SK-N-SH (cell line): ENCODE data around the gene IWS1. TPM values are rescaled to one million over a fixed set of nuclear protein-coding genes. Genes with fewer than 3 reads are reported as not detected.

Experiments used
- CTCF ChIA-PET: fragments of 300-600, 350-600 bp; formaldehyde crosslinking; extraction: SDS; loops from one replicate; lab custom pipeline; 2021; lab: Yijun Ruan, JAX
- POLR2A ChIA-PET: fragments of 350-600 bp; sonication (Branson Sonifier 250); formaldehyde crosslinking; extraction: SDS; loops from one replicate; lab custom pipeline; 2020; ENCODE audit warnings: antibody characterized with exemption, inconsistent platforms; lab: Yijun Ruan, JAX
- DNase-seq: peaks from one replicate; pipeline ENCODE4 v3.0.0; 2012
- H2AFZ ChIP-seq: fragments of 200-600 bp; sonication (generic); 2 replicates; pipeline ENCODE4 v1.8.1; 2016; ENCODE audit warnings: antibody characterized with exemption, mild to moderate bottlenecking, low read depth
- H3F3A ChIP-seq: fragments of 200-600 bp; sonication (generic); replicated peaks from 2 replicates; pipeline ENCODE3; 2016; ENCODE audit warnings: antibody characterized with exemption, mild to moderate bottlenecking; ENCODE audit not compliant: insufficient read depth
- H3K27ac ChIP-seq, 2 experiments: fragments of 200-500 bp in 1 of 2; fragments of 200-600 bp in 1 of 2; sonication (Bioruptor generic) in 1 of 2; sonication (generic), shearing (Covaris generic) in 1 of 2; 2 replicates each; pipeline versions ENCODE4 v1.5.1 to v1.6.1; 2014 to 2016; ENCODE audit warnings: low read depth in 2 of 2, inconsistent platforms in 1 of 2, low read length in 1 of 2, mild to moderate bottlenecking in 1 of 2, mixed read lengths in 1 of 2
- H3K27me3 ChIP-seq: fragments of 200-600 bp; sonication (generic), shearing (Covaris generic); 2 replicates; pipeline ENCODE4 v1.6.1; 2016; ENCODE audit warnings: mixed run types; ENCODE audit not compliant: insufficient read depth
- H3K36me3 ChIP-seq, 2 experiments: fragments of 200-500 bp in 1 of 2; fragments of 200-600 bp in 1 of 2; sonication (Bioruptor generic) in 1 of 2; sonication (generic) in 1 of 2; replicated peaks in 1 of 2; 2 replicates each; pipeline versions ENCODE3 to v1.5.1; 2014 to 2016; ENCODE audit warnings: low read length in 1 of 2, mild to moderate bottlenecking in 1 of 2; ENCODE audit not compliant: insufficient read depth in 2 of 2, control insufficient read depth in 1 of 2
- H3K4me1 ChIP-seq, 2 experiments: fragments of 200-500 bp in 1 of 2; fragments of 200-600 bp in 1 of 2; sonication (Bioruptor generic) in 1 of 2; sonication (generic), shearing (Covaris generic) in 1 of 2; 2 replicates each; pipeline versions ENCODE4 v1.5.1 to v1.6.1; 2014 to 2016; ENCODE audit warnings: low read depth in 1 of 2, low read length in 1 of 2, mixed run types in 1 of 2; ENCODE audit not compliant: insufficient read depth in 2 of 2, control insufficient read depth in 1 of 2
- H3K4me2 ChIP-seq: fragments of 200-600 bp; sonication (generic), shearing (Covaris generic); 2 replicates; pipeline ENCODE4 v1.6.1; 2017; ENCODE audit warnings: mixed run types
- H3K4me3 ChIP-seq, 2 experiments: fragments of 200-500 bp in 1 of 2; fragments of 200-600 bp in 1 of 2; sonication (Bioruptor generic) in 1 of 2; sonication (generic), shearing (Covaris generic) in 1 of 2; 2 replicates each; pipeline versions ENCODE4 v1.5.1 to v1.8.1; 2014 to 2016; ENCODE audit warnings: low read depth in 2 of 2, inconsistent platforms in 1 of 2, low read length in 1 of 2, mild to moderate bottlenecking in 1 of 2, mixed read lengths in 1 of 2, moderate library complexity in 1 of 2
- H3K79me2 ChIP-seq: fragments of 200-600 bp; sonication (generic); 2 replicates; pipeline ENCODE4 v1.8.1; 2017; ENCODE audit warnings: mild to moderate bottlenecking; ENCODE audit not compliant: insufficient read depth
- H3K9ac ChIP-seq: fragments of 200-600 bp; sonication (generic); 2 replicates; pipeline ENCODE4 v1.6.1; 2017; ENCODE audit warnings: mixed run types
- H3K9me2 ChIP-seq: fragments of 200-600 bp; sonication (generic); 2 replicates; pipeline ENCODE4 v1.6.1; 2017; ENCODE audit warnings: mixed run types
- H3K9me3 ChIP-seq: fragments of 200-600 bp; sonication (generic); 2 replicates; pipeline ENCODE4 v1.6.1; 2017; ENCODE audit warnings: mixed run types, mild to moderate bottlenecking, moderate library complexity
- H4K20me1 ChIP-seq: fragments of 200-600 bp; sonication (generic); 2 replicates; pipeline ENCODE4 v1.6.1; 2017; ENCODE audit warnings: mild to moderate bottlenecking, mixed run types; ENCODE audit not compliant: insufficient read depth
- ELF1 ChIP-seq: IDR thresholded peaks from 2 replicates; pipeline ENCODE4 v1.4.0; 2012
- FOSL2 ChIP-seq: IDR thresholded peaks from 2 replicates; pipeline ENCODE4 v1.4.0; 2012; ENCODE audit warnings: low read depth, mild to moderate bottlenecking, moderate library complexity, borderline replicate concordance
- FOXJ3 ChIP-seq: sonication (generic); formaldehyde crosslinking; IDR thresholded peaks from 2 replicates; pipeline ENCODE4 v1.5.1; 2020; ENCODE audit warnings: mild to moderate bottlenecking, missing genetic modification reagents
- FOXM1 ChIP-seq: IDR thresholded peaks from 2 replicates; pipeline ENCODE4 v1.4.0; 2012; ENCODE audit warnings: low read depth, mild to moderate bottlenecking
- GABPA ChIP-seq: IDR thresholded peaks from 2 replicates; pipeline ENCODE4 v1.4.0; 2012; ENCODE audit warnings: low read depth, mild to moderate bottlenecking
- MEF2A ChIP-seq: IDR thresholded peaks from 2 replicates; pipeline ENCODE4 v1.4.0; 2012; ENCODE audit warnings: low read depth, borderline replicate concordance
- PBX3 ChIP-seq: IDR thresholded peaks from 2 replicates; pipeline ENCODE4; 2012
- POLR2AphosphoS5 ChIP-seq: IDR thresholded peaks from 2 replicates; pipeline ENCODE4 v1.6.1; 2012; ENCODE audit warnings: low read depth, low read length
- RXRA ChIP-seq: IDR thresholded peaks from 2 replicates; pipeline ENCODE4 v1.4.0; 2012; ENCODE audit warnings: low read depth, mild to moderate bottlenecking, borderline replicate concordance
- SIN3A ChIP-seq: IDR thresholded peaks from 2 replicates; pipeline ENCODE4 v1.6.1; 2012; ENCODE audit warnings: low read depth, mild to moderate bottlenecking, low read length, moderate library complexity, borderline replicate concordance
- SMC3 ChIP-seq: IDR thresholded peaks from 2 replicates; pipeline ENCODE4 v1.6.1; 2012; ENCODE audit warnings: low read depth, low read length, improper control_type of control experiment
- TAF1 ChIP-seq: IDR thresholded peaks from 2 replicates; pipeline ENCODE4 v1.6.1; 2012; ENCODE audit warnings: low read depth, mild to moderate bottlenecking, low read length, moderate library complexity, borderline replicate concordance
- TCF12 ChIP-seq: IDR thresholded peaks from 2 replicates; pipeline ENCODE4 v1.4.0; 2012
- TEAD4 ChIP-seq: IDR thresholded peaks from 2 replicates; pipeline ENCODE4 v1.4.0; 2012; ENCODE audit warnings: mild to moderate bottlenecking, borderline replicate concordance; ENCODE audit not compliant: insufficient read depth
- USF1 ChIP-seq: IDR thresholded peaks from 2 replicates; pipeline ENCODE4 v1.4.0; 2012; ENCODE audit warnings: low read depth, borderline replicate concordance
- YY1 ChIP-seq: IDR thresholded peaks from 2 replicates; pipeline ENCODE4 v1.4.0; 2012; ENCODE audit warnings: low read depth, mild to moderate bottlenecking
- WGBS: methylation state at CpG from one replicate; pipeline ENCODE4 v1.1.6; 2017; ENCODE audit warnings: low lambda C conversion rate; 5-methylcytosine and 5-hydroxymethylcytosine counted together
- polyA plus RNA-seq, 3 experiments: library from polyadenylated mRNA; depleted of rRNA; stranded (reverse); fragments of >200 nt; gene quantifications; 2 replicates each; pipeline ENCODE4 v1.2.3, GENCODE V29; 2012
- TF ChIP-seq, protein P1 (sequence below): fragments of 150-350 bp; IDR thresholded peaks from 2 replicates; pipeline ENCODE4 v1.6.1; 2016; ENCODE audit warnings: mild to moderate bottlenecking, low read depth, low read length
- TF ChIP-seq, protein P2 (sequence below): IDR thresholded peaks from 2 replicates; pipeline ENCODE4 v1.6.1; 2012; ENCODE audit warnings: mild to moderate bottlenecking, low read depth, low read length, moderate library complexity

The IWS1 gene
- polyA plus RNA-seq, 1 of the 3 experiments (the other 2 are of a cell fraction) = 24.6 TPM

DNA sequence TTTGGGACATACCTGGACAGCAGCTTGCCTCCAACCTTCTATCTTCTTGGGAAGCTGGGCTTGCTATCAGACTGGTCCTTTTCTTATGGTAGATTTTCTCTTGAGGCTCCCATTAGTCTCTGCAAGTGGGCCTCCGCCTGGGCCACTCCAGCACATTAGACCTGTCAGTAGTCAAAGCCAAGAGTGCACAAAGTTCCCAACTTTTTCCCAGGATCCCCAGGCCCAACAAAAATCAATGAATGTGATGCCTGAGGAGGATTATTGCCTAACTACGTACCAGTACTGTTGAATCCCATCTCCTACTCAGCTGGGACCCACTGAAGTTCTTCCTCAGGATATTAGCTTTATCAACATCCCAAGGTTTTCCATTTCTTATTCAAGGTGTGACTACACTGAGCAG is 56.3 kb downstream of the IWS1 start:
- WGBS = 86% methylated on average over 2 of the region's 2 CpGs
- Histone ChIP-seq H3K79me2 (no peaks in the 10 kb centered on the region), H3K36me3 (no peaks in the 10 kb centered on the region), H3K9ac (no peak overlapping the region), H4K20me1 (no peaks in the 10 kb centered on the region), H3K4me3 (no peak overlapping the region), H3K9me3 (0 out of 2 replicates have a peak, but pooled peaks cover under 1% of the 10 kb centered on the region), H3K27ac (no peak overlapping the region), H3K9me2 (no peaks in the 10 kb centered on the region), H3K4me1 (no peaks in the 10 kb centered on the region), H3F3A (no peaks in the 10 kb centered on the region), H3K4me2 (no peak overlapping the region), H2AFZ (no peak overlapping the region), H3K27me3 (no peaks in the 10 kb centered on the region)
- TF ChIP-seq MEF2A (no peak), ELF1 (no peak), TEAD4 (no peak), SMC3 (no peak), YY1 (no peak), TCF12 (no peak), FOXJ3 (CRISPR knock-in tag) (no peak)
- TF ChIP-seq, protein P1, sequence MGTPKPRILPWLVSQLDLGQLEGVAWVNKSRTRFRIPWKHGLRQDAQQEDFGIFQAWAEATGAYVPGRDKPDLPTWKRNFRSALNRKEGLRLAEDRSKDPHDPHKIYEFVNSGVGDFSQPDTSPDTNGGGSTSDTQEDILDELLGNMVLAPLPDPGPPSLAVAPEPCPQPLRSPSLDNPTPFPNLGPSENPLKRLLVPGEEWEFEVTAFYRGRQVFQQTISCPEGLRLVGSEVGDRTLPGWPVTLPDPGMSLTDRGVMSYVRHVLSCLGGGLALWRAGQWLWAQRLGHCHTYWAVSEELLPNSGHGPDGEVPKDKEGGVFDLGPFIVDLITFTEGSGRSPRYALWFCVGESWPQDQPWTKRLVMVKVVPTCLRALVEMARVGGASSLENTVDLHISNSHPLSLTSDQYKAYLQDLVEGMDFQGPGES = no peak
- POLR2A ChIA-PET = no interaction called here
- DNase-seq = no peak
- CTCF ChIA-PET = interaction anchor here (1.7 to 4.9 kb wide), 3 partner anchors 9 to 272 kb away, joined by 3 to 30 read pairs (median 12); no protein-coding TSS in a partner anchor

GRCh38 chr2:127469051-127469450 is 57.2 kb downstream of the IWS1 start:
- H3K4me3 ChIP-seq = no peak overlapping the region
- H3K9me2 ChIP-seq = no peaks in the 10 kb centered on the region
- H3K9me3 ChIP-seq = no peaks in the 10 kb centered on the region
- no peaks in the 10 kb centered on the region for H4K20me1 ChIP-seq
- no peak overlapping the region for H2AFZ ChIP-seq
- H3K27me3 ChIP-seq = no peaks in the 10 kb centered on the region
- no peaks in the 10 kb centered on the region for H3K4me1 ChIP-seq
- 81% methylated on average over 8 of the region's 8 CpGs for WGBS
- no peak overlapping the region for H3K9ac ChIP-seq
- H3K79me2 ChIP-seq = no peaks in the 10 kb centered on the region
- no peaks in the 10 kb centered on the region for H3K36me3 ChIP-seq
- POLR2A ChIA-PET = no interaction called here
- H3K27ac ChIP-seq = no peak overlapping the region
- H3F3A ChIP-seq = no peaks in the 10 kb centered on the region
- CTCF ChIA-PET = interaction anchor here (1.7 to 4.9 kb wide), 2 partner anchors 10 to 271 kb away, joined by 3 to 30 read pairs; no protein-coding TSS in a partner anchor
- H3K4me2 ChIP-seq = no peak overlapping the region
- no peak for DNase-seq
- TF ChIP-seq RXRA = no peak
- TF ChIP-seq SIN3A = no peak
- no peak for TF ChIP-seq USF1
- TF ChIP-seq FOSL2 = no peak
- TF ChIP-seq, protein P1 = no peak
- no peak for TF ChIP-seq SMC3
- no peak for TF ChIP-seq PBX3
- no peak for TF ChIP-seq GABPA
- no peak for TF ChIP-seq FOXM1
- no peak for TF ChIP-seq POLR2AphosphoS5
- no peak for TF ChIP-seq TCF12
- TF ChIP-seq TAF1 = no peak
- TF ChIP-seq, protein P2, sequence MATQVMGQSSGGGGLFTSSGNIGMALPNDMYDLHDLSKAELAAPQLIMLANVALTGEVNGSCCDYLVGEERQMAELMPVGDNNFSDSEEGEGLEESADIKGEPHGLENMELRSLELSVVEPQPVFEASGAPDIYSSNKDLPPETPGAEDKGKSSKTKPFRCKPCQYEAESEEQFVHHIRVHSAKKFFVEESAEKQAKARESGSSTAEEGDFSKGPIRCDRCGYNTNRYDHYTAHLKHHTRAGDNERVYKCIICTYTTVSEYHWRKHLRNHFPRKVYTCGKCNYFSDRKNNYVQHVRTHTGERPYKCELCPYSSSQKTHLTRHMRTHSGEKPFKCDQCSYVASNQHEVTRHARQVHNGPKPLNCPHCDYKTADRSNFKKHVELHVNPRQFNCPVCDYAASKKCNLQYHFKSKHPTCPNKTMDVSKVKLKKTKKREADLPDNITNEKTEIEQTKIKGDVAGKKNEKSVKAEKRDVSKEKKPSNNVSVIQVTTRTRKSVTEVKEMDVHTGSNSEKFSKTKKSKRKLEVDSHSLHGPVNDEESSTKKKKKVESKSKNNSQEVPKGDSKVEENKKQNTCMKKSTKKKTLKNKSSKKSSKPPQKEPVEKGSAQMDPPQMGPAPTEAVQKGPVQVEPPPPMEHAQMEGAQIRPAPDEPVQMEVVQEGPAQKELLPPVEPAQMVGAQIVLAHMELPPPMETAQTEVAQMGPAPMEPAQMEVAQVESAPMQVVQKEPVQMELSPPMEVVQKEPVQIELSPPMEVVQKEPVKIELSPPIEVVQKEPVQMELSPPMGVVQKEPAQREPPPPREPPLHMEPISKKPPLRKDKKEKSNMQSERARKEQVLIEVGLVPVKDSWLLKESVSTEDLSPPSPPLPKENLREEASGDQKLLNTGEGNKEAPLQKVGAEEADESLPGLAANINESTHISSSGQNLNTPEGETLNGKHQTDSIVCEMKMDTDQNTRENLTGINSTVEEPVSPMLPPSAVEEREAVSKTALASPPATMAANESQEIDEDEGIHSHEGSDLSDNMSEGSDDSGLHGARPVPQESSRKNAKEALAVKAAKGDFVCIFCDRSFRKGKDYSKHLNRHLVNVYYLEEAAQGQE = no peak
